GM21526 (cell line): Measurements from ENCODE around the gene CEP170.

ENCODE experiments used
- ATAC-seq: cut with Tn5 transposase; IDR thresholded peaks from one replicate; pipeline ENCODE4 v1.9.1; 2021; ENCODE audit warnings: moderate library complexity; ENCODE audit not compliant: unreplicated experiment, low FRiP score

Gene CEP170

DNA sequence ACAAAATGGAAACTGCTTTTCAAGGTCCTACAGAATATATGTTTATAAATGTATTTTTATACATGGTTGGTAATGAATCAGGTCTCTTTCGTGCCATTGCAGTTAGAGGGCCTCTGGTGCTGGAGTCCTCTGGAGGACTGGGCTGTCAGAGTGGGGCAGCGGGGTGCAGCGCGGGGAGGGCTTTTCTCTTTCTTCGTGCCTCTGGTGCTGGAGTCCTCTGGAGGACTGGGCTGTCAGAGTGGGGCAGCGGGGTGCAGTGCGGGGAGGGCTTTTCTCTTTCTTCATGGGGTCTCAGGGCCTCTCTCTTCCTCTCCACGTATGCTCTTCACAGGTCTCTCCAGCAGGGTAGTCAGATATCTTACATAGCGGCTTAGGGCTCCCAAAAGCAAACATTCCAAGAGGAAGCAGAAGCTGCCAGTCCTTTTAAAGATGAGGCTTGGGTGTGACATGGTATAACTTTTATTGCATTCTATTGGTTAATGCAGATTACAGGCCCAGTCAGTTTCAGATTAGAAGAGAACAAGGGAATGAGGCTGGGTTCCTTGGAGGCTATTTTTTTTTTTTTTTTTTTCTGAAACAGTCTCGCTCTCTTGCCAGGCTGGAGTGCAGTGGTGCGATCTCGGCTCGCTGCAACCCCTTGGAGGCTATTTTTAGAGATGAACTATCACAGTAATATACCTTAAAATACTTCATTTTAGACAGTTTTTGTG, 13.8 kb upstream of the CEP170 start:
- no peak for ATAC-seq

DNA sequence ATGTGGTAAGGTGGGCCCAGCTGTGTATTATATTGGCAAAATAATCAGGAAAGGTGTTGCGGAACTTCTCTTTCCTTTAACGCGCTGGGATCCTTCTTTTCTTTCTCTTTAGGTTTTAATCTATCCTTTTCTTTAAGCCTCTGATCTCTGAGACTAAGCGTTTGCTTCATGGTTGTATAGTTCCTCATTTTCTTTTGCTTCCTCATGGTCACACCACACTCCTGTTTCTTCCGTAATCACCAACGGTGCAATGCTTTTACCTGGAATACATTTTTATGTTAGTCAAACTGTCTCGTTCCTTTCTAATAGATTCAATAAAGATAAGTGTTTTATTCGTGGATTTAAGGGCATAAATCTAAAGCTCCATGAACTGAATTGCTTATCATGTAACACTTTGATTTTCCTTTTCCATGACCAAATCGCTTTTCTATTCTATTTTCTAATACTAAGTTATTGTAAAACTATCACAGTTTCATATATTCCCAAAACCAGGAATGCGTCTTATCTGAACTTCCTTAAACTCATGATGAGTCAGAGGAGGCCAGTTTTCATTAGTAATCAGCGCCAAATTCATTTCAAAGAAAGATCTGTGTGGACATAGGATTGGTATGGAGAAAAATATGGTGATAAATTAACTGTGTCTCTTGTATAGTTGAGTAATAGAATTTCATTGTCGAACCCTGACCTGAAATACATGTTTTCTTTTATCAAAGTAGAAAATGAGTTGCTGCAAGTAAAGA, 13.0 kb upstream of the CEP170 start:
- no peak for ATAC-seq

DNA sequence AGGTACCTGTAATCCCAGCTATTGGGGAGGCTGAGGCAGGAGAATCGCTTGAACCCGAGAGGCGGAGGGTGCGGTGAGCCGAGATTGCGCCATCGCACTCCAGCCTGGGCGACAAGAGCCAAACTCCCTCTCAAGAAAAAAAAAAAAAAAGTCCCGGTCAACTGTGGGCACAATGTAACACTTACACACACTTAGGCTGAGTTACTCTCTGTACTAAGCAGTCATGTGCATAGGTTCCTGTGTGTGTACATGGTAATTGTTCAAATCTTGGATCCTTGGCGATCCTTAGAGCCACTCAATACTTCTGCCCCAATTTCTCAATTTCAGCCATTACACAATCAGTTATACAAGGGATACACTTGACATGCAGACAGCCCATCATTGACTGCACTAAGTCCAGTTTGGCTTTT, 12.4 kb upstream of the CEP170 start:
- ATAC-seq, result no peak

DNA sequence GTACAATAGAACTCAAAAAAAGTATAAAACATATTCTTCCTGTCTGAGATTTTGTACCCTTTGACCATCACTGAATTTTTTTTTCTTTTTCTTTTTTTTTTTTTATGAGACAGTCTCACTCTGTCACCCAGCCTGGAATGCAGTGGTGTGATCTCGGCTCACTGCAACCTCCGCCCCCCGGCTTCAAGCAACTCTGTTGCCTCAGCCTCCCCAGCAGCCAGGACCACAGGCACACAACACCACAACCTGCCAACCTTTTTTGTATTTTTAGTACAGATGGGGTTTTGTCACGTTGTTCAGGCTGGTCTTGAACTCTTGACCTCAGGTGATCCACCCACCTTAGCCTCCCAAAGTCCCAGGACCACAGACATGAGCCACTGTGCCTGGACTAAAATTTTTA, 11.2 kb upstream of the CEP170 start:
- ATAC-seq, result no peak

DNA sequence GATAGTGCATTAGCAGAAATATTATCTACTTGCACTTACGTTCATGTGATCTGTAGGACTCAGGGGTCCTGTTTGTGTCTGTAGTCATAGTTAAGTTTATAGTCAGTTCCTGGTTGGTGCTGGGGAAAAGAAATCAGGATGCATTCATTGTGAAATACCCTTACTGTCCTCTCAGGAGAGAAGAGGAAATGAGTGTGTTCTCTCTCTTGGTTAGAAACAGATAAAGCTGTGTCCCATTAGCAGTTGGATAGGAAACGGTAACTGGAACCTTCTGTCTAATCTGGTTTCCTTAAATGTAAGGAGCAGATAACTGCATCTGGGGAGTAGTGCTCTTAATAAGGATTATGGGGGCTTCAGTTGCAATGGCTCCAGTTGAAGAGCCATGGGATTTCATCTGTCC, 9.6 kb upstream of the CEP170 start:
- ATAC-seq, result no peak

DNA sequence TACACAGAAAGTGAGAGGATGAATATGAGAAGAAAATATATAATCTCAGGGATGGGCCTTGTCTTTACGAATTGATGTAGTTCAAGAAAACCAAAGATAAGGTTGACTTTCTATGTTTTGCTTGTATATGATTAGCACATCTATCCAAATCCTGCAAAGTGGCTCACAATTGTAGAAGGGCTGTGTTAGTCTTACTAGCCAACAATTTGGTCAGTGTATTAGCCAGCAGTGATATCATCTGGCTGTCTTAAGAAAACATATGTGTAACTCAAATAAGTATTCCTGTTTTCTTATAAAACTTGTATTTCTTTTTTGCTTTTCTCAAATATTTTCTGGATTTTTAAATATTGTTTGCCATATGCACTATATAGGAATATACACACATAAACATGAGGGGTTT, 6.3 kb upstream of the CEP170 start:
- ATAC-seq, result no peak

DNA sequence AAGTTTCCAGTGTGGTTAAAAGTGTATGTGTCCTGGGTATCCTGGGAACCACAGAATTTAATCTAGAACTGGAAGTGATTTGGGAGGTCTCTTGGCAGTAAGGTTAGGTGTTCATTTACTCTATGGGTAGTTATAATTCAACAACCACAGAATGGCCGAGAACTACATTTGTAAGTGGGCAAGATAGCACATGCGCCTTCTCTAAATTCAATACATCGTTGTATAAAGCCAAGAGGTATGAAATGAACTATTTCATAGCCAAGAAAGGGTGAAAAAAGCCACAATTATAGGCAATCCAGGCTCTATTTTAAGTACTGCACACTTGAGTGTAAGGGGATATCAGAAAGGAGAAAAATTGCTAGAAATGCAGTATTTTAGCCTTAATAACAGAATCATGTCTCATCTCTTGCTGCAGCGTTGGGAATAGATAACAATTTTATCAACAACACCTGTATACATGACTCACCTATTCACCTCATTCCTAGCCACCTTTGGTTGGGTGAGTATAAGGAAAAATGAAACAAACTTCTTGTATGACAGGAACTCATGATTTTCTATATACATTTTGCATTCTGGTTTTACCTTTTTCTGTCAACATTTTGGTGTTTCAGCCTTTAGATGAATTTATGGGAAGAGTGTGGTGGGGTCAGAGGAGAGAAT, 5.3 kb upstream of the CEP170 start:
- no peak for ATAC-seq

DNA sequence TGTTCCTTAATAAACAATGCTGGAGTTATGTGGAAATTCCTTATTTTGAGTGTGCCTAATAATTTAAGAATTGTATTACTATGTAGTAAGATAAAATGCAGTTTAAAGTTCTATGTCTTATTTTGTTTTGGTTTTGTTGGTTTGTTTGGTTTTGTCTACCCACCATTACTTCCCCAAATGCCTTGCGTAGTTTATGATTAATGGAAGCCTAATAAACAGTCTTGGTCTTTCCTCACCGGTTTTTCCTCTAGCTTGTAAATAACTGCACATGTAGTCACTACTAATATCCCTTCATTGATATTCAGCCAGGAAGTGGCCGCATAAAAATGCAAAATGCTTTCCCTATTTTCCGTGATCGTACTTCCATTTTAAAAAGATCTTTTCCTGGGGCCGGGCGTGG, 3.6 kb upstream of the CEP170 start:
- ATAC-seq, result no peak

DNA sequence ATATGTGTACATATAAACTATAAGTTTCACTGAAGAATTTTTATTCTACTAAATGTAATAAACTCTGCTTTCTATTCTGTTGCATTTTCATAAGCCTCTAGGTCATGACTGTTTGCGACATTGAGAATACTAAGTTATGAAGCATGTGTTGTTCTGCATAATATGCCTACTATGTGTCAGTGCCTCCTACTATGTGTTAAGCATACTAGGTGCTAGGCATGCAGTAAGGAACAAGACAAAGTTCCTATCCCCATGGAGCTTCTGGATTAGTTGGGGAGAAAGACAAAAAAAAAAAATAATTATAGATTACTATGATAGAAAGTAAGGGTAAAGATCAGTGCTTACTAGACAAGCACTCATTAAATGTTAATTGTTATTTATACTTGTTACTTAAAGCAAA, 2.1 kb upstream of the CEP170 start:
- ATAC-seq, result no peak

DNA sequence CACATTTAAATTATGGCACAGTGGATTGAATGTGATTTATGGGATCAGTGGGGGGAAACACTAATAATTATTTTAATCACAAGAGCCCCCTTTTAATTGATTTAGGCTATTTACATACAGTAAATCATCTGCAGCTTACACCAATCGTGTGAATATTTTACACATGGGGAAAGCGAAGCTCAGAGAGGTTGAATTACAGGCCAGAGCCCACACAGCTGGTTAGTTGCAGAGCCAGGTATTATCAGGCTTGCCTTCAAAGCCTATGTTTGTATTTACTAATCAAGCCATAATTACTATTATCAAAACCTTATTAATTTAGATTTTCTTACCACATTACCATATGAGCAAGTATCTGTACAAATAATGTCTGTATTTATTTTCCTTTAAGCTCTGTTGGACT, 1.5 kb upstream of the CEP170 start:
- no peak for ATAC-seq

DNA sequence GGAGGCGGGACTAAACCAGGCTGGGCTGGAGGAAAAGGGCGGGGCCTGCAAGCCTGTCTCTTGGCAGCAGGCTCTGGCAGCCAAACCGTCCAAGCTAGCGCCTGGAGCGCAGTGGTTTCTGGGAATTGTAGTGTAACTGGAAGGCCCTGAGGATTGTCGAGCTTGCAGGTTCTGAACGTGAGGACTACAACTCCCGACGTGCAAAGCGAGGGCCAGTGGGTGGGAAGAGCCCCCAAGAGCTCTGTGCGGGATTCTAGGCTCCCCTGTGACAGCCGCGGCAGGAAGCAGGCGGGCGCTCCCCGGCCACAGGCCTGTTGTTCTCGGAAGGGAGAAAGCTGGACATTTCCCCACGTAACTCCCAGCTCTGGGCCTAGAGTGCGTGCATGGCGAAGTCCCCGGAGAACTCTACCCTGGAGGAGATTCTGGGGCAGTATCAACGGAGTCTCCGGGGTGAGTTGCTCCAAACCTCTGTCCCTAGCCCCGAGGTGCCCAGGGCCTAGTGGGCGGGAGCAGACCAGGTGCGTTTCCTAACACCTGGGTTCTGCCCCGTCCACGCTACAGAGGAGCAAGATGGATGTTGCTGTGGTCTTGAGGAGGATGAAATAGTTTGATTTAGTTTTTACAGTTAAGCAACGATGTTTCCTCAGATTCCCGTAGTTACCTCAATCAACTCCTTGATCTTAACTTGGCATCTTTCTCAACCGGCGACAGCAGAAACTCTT, 871 bp upstream of the CEP170 start, which contains the start of gene SDCCAG8:
Gene SDCCAG8 (plus strand): TSS at position 251 of the 722 bp plus-strand sequence. CDS start 133 bp downstream, at position 384.
- peak; percentile 71 for ATAC-seq

DNA sequence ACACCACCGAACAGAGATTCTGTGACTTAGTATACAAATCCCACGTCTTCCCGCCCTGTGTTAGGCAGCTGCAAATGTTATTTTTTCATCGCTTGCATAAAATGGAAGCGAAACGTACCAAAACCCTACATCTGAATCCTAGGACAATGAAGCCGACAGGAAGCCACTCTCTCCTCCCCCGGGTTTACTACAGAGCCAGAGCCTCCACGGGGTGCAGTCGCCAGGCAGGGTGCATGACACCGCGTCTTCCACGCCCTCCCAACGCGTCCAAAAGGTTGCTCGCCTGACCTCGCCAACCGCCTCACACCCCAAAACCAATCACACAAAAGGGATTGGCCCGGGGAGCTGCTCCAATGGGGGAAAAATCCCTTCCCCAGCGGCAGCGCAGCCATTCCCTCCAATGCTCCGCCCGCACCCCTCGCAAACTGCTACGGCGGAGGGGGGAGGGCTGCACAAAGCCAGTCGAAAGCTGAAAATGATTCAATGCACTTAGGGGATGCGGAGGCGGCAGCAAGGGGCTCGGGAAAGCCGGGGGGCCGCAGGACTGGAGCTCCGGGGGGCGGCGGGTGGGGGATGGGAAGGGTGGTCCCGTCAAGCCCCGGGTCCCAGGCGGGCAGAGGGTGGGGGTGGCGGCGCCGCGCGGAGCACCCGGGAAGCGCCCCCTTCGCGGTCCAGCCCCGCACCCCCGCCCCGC, 701 bp downstream of the CEP170 start:
- peak; percentile 26 for ATAC-seq

DNA sequence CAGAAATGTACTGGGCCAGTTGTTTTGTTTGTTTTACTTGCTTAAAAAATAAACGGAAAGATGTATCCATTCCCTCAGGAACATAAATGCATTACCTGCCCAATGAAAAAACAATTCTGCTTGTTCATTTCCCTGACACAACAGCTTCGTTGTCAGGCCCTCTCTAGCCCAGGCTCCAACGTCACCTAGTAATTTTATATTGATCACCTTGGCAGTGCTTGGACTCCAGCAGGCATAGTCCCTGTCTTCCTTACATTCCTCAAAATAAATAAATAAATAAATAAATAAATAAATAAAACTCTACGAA, 1.2 kb downstream of the CEP170 start:
- ATAC-seq, result no peak

DNA sequence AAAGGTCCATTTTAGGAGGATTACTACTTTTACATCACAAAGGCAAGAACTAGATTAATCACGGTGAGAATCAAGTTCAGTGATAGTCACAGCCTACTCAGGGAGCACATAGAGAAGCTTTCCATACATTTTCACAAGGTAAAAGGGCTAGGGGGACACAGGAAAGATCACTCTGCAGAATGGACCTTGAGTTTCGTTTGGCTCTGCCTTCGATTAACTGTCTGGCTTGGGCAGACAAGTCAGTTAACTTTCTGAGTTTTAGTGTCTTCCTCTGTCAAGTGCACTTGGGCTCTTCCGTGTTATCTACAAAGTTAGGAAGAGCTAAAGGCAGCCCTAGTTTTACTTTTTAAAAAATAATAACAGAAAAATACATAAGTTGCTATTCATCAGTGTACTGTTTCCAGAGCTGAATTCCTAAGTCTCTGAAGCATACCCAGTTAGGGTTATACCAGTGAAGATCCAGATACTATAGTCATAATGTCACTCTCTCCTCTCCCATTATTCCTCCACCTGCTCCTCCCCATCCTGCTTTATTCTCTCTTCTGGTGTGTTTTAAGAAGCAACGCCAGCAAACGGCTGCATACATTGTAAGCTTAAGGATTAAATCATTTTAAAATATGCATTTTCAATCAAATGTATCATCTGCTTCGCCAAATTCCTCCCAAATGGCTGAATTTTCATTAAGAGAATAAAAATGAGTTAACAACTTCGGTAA, 1.7 kb downstream of the CEP170 start:
- no peak for ATAC-seq

DNA sequence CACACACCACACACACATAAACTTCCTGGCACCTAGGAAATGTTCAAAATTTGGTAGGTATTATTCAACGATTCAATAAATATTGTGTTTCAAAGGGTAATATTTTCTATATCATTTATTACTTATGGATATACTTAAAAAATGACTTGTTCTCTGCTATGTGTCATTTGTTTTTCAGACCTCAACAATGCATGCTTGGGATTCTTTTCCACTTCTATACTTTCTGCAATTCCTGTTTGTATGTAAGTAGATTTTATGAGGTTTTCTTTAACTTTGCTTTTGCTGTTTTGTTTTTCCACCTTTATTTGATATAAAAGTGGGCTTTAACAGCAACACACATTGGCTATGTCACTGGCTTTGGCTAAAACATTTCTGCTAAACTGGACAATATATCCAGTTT, 3.5 kb downstream of the CEP170 start:
- no peak for ATAC-seq

DNA sequence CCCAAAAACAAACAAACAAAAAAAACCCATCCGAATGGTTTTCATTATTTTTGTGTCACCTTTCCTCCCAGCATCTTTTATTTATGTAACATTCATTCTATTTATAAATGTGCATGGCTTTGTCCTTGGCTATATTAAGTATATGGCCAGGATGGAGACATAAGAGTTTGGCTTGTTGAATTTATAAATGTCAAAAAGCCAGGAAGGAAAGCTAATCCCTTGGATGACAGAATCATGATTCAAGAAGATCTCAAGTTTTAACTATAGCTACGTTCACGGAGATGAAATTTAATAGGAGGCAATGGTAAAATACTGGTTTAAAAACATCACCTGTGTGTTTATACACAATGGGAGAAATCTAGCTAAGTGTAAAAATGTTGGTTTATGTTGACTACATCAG, 5.0 kb downstream of the CEP170 start:
- no peak for ATAC-seq

DNA sequence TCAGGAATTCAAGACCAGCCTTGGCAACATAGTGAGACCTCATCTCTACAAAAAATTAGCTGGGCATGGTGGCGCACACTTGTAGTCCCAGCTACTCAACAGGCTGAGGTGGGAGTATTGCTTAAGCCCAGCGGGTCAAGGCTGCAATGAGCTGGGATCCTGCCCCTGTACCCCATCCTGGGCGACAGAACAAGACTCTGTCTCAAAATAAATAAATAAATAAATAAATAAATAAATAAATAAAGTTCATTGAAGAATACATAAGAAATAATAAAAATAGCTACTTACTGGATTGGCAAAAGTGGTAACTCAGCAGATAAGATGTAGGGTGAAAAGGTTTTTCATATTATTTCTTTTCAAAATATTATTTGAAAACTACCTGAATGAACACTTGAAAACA, 5.9 kb downstream of the CEP170 start:
- ATAC-seq, result no peak

DNA sequence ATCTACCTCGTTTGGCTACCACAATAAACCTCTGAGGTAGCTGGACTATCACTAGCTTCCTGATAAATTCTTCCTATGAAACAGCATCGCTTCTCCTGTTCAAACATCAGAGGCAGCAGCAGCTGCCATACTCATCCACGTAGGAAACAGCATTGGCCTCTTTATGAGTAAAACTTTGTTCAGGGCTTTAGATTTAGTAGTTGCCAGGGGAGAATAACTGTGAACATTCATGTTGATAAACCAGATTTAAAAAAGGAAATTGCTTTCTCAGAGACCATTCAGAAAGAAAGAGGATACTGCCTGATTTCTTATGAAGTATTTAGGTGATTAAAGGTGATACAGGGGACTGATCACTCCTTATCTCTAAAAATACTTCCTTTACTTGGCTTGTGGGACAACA, 7.2 kb downstream of the CEP170 start:
- ATAC-seq, result no peak

DNA sequence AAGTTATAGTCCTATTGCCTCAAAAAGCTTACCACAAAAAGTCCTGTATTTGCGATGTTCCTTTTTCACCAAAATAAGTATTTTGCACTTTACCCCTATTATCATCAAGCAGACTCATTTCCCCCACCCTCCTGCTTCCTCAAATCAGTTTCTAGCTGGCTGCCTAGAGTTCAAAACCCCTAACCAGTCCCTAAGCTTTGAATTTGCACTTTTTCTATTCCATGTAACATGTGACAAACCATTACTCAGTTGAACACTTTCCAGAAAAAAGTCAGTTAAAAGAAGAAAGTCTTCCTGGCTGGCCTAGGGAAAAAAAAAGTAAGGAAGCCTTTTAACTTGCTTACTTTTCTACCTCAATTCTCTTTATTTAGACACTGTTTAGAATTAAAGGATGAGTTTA, 8.2 kb downstream of the CEP170 start:
- no peak for ATAC-seq

DNA sequence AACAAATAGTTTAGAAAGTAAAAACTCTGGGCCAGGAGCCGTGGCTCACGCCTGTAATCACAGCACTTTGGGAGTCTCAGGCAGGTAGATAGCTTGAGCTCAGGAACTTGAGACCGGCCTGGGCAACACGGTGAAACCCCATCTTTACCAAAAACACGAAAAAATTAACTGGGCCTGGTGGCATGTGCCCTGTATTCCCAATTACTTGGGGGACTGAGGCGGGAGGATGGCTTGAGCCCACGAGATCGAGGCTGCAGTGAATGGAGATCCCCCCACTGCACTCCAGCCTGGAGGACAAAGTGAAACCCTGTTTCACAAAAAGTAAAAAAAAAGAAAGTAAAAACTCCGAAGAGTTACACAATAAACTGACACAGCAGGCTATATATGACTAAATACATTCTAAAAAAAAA, 10.6 kb downstream of the CEP170 start:
- ATAC-seq, result no peak
